Endodermal cell (in vitro differentiated cells): ENCODE measurements around the gene GNS. TPM values are rescaled to one million over a fixed set of nuclear protein-coding genes. Genes with fewer than 3 reads are reported as not detected.

Experiments used
- DNase-seq: peaks from one replicate; pipeline ENCODE4 v3.0.0-alpha.2; 2017
- H3K27ac ChIP-seq: 2 replicates; pipeline ENCODE4 v1.5.1; 2013; ENCODE audit warnings: mild to moderate bottlenecking, low read depth, low read length, moderate library complexity
- H3K27me3 ChIP-seq: 2 replicates; pipeline ENCODE4 v1.6.1; 2013; ENCODE audit warnings: mild to moderate bottlenecking, low read length, moderate library complexity; ENCODE audit not compliant: insufficient read depth, control insufficient read depth, poor library complexity, severe bottlenecking
- H3K36me3 ChIP-seq: 2 replicates; pipeline ENCODE4 v1.7.0; 2013; ENCODE audit warnings: mild to moderate bottlenecking, low read length, moderate library complexity; ENCODE audit not compliant: control insufficient read depth, insufficient read depth
- H3K4me1 ChIP-seq: one replicate; pipeline ENCODE4 v1.7.0; 2013; ENCODE audit warnings: low read length; ENCODE audit not compliant: control insufficient read depth, insufficient read depth
- H3K4me3 ChIP-seq: 2 replicates; pipeline ENCODE4 v1.5.1; 2013; ENCODE audit warnings: mild to moderate bottlenecking, low read length, moderate library complexity
- H3K9ac ChIP-seq: 2 replicates; pipeline ENCODE4 v1.6.1; 2013; ENCODE audit warnings: mild to moderate bottlenecking, low read length, moderate library complexity; ENCODE audit not compliant: poor library complexity, severe bottlenecking; ENCODE audit errors: extremely low read depth
- H3K9me3 ChIP-seq: 2 replicates; pipeline ENCODE4 v1.6.1; 2013; ENCODE audit warnings: mild to moderate bottlenecking, low read length, moderate library complexity; ENCODE audit not compliant: control insufficient read depth
- H3K27ac Mint-ChIP-seq: 2 replicates; pipeline ENCODE4 v1.8.0; 2020; ENCODE audit warnings: mixed read lengths
- H3K27me3 Mint-ChIP-seq: 2 replicates; pipeline ENCODE4 v1.8.0; 2021; ENCODE audit warnings: mild to moderate bottlenecking, mixed read lengths; ENCODE audit not compliant: insufficient read depth
- H3K36me3 Mint-ChIP-seq: 2 replicates; pipeline ENCODE4 v1.8.0; 2020; ENCODE audit warnings: low read depth, mixed read lengths
- H3K4me1 Mint-ChIP-seq: 2 replicates; pipeline ENCODE4 v1.8.0; 2020; ENCODE audit warnings: mixed read lengths
- H3K4me3 Mint-ChIP-seq: 2 replicates; pipeline ENCODE4 v1.8.0; 2020; ENCODE audit warnings: mild to moderate bottlenecking, moderate library complexity, mixed read lengths
- H3K9me3 Mint-ChIP-seq: 2 replicates; pipeline ENCODE4 v1.8.0; 2020; ENCODE audit warnings: mild to moderate bottlenecking, mixed read lengths
- CTCF ChIP-seq: fragments of 200-600 bp; sonication (generic); conservative IDR thresholded peaks from 2 replicates; pipeline ENCODE4 v1.5.0; 2021; ENCODE audit warnings: antibody characterized with exemption, mild to moderate bottlenecking
- WGBS, 2 experiments: methylation state at CpG; one replicate each; pipeline versions ENCODE4 v1.1.5 to v1.1.7; 2013; ENCODE audit warnings: missing lambda C conversion rate in 2 of 2, mixed read lengths in 1 of 2; ENCODE audit not compliant: insufficient coverage in 1 of 2, insufficient read length in 1 of 2; 5-methylcytosine and 5-hydroxymethylcytosine counted together
- total RNA-seq, 2 donors: library from RNA; stranded (reverse); fragmentation: NEBNext Ultra II Directional in 1 of 2; extraction: Animal tissue kit (Norgen Biotek cat#: 25700) in 1 of 2; gene quantifications; 2 replicates in 1 of 2; 3 replicates in 1 of 2; pipeline ENCODE4 v1.2.1, GENCODE V29; 2021

Gene GNS
- total RNA-seq, 2 donors from 2014 or later, result 46.4 to 48.1 TPM

- H3K9me3 ChIP-seq, result no peaks in the 10 kb centered on the region
- no peaks in the 10 kb centered on the region for H3K27me3 ChIP-seq
- Mint-ChIP-seq H3K9me3 (no peaks in the 10 kb centered on the region), H3K27ac (no peak overlapping the region), H3K27me3 (no peaks in the 10 kb centered on the region), H3K4me3 (no peak overlapping the region), H3K36me3 (peaks cover 89% of the 10 kb centered on the region), H3K4me1 (no peaks in the 10 kb centered on the region)
- WGBS, 2 experiments, result 91 to 100% methylated on average over 3 of the region's 3 CpGs
- TF ChIP-seq CTCF, result no peak
- no peak overlapping the region for H3K9ac ChIP-seq
- peaks cover 80% of the 10 kb centered on the region for H3K36me3 ChIP-seq
- no peaks in the 10 kb centered on the region for H3K4me1 ChIP-seq
- no peak overlapping the region for H3K4me3 ChIP-seq
- DNase-seq, result no peak
- H3K27ac ChIP-seq, result no peak overlapping the region
Measured at GRCh38 chr12:64743206-64743605, 16.0 kb downstream of the GNS start.

- Histone ChIP-seq H3K36me3 (peaks cover 79% of the 10 kb centered on the region), H3K9me3 (no peaks in the 10 kb centered on the region), H3K4me3 (no peak overlapping the region), H3K27me3 (no peaks in the 10 kb centered on the region), H3K9ac (no peak overlapping the region), H3K4me1 (no peaks in the 10 kb centered on the region), H3K27ac (no peak overlapping the region)
- Mint-ChIP-seq H3K36me3 (peaks cover 87% of the 10 kb centered on the region), H3K9me3 (no peaks in the 10 kb centered on the region), H3K27me3 (no peaks in the 10 kb centered on the region), H3K4me1 (no peaks in the 10 kb centered on the region), H3K4me3 (no peak overlapping the region), H3K27ac (no peak overlapping the region)
- no peak for TF ChIP-seq CTCF
- 91% methylated on average over 3 of the region's 3 CpGs; no CpG with 5 or more reads in 1 of the 2 experiments for WGBS, 2 experiments
- DNase-seq, result no peak
Measured at GRCh38 chr12:64742416-64742815, 16.8 kb downstream of the GNS start.

GRCh38 chr12:64740646-64741045 lies 18.6 kb downstream of the GNS start:
- Mint-ChIP-seq H3K9me3 (no peaks in the 10 kb centered on the region), H3K4me1 (no peaks in the 10 kb centered on the region), H3K27ac (no peak overlapping the region), H3K27me3 (no peaks in the 10 kb centered on the region), H3K36me3 (peaks cover 89% of the 10 kb centered on the region), H3K4me3 (no peak overlapping the region)
- Histone ChIP-seq H3K4me1 (no peaks in the 10 kb centered on the region), H3K36me3 (peaks cover 79% of the 10 kb centered on the region), H3K9ac (no peak overlapping the region), H3K9me3 (no peaks in the 10 kb centered on the region), H3K27ac (no peak overlapping the region), H3K27me3 (no peaks in the 10 kb centered on the region), H3K4me3 (no peak overlapping the region)
- 88 to 93% methylated on average over 2 of the region's 2 CpGs for WGBS, 2 experiments
- no peak for DNase-seq
- no peak for TF ChIP-seq CTCF
